Sigmoid colon (tissue), 7 donors: ENCODE measurements around the gene MRTFB. TPM values are rescaled to one million over a fixed set of nuclear protein-coding genes. Genes with fewer than 3 reads are reported as not detected.

Experiments used
- DNase-seq: peaks from one replicate; pipeline ENCODE4 v3.0.0-alpha.2; 2019
- H3K27ac ChIP-seq, 4 donors: fragments of 200-600 bp; sonication (generic); one replicate each; pipeline ENCODE4 v1.5.1; 2016 to 2019; ENCODE audit warnings: mild to moderate bottlenecking in 1 of 4
- H3K27me3 ChIP-seq, 3 donors: fragments of 200-600 bp; sonication (generic); one replicate each; pipeline ENCODE4 v1.5.1; 2019; ENCODE audit warnings: mild to moderate bottlenecking in 1 of 3
- H3K36me3 ChIP-seq, 4 donors: fragments of 200-600 bp; sonication (generic); one replicate each; pipeline ENCODE4 v1.5.1; 2016 to 2019
- H3K4me1 ChIP-seq, 4 donors: fragments of 200-600 bp; sonication (generic); one replicate each; pipeline ENCODE4 v1.5.1; 2017 to 2019
- H3K4me3 ChIP-seq, 4 donors: fragments of 200-600 bp; sonication (generic); one replicate each; pipeline ENCODE4 v1.5.1; 2017 to 2019; ENCODE audit warnings: mild to moderate bottlenecking in 2 of 4, moderate library complexity in 1 of 4
- H3K9me3 ChIP-seq, 4 donors: fragments of 200-600 bp in 3 of 4; sonication (generic) in 3 of 4; one replicate each; pipeline versions ENCODE4 v1.5.1 to v1.6.1; 2013 to 2019
- EP300 ChIP-seq, 4 donors: sonication (generic); formaldehyde crosslinking; IDR thresholded peaks; one replicate each; pipeline ENCODE4 v1.6.1; 2017; ENCODE audit warnings: antibody characterized with exemption in 4 of 4
- POLR2A ChIP-seq, 2 donors: fragments of 450-650 bp; IDR thresholded peaks; one replicate each; pipeline ENCODE4 v1.6.1; 2016; ENCODE audit warnings: antibody characterized with exemption in 2 of 2, mild to moderate bottlenecking in 2 of 2, moderate library complexity in 2 of 2
- POLR2AphosphoS5 ChIP-seq, 4 donors: sonication (generic); formaldehyde crosslinking; IDR thresholded peaks; one replicate each; pipeline ENCODE4 v1.6.1; 2017; ENCODE audit warnings: antibody characterized with exemption in 4 of 4
- WGBS, 2 donors: extraction: QIAGEN DNeasy Blood & Tissue Kit; methylation state at CpG; one replicate each; pipeline ENCODE4 v1.1.7; 2013; 5-methylcytosine and 5-hydroxymethylcytosine counted together
- intact Hi-C: fragments of 100-400 bp; cut with DNase I; formaldehyde crosslinking; loops from one replicate; pipeline ENCODE4 v1.15.1; 2023
- polyA plus RNA-seq, 3 donors: library from polyadenylated mRNA; stranded (reverse); fragments of 200-250 nt; gene quantifications; one replicate each; pipeline ENCODE4 v1.2.3, GENCODE V29; 2013
- total RNA-seq, 4 donors: library from RNA; depleted of rRNA; stranded (reverse); fragments of >200 nt; gene quantifications; one replicate each; pipeline ENCODE4 v1.1.0, GENCODE V29; 2016
- TF ChIP-seq, protein P1 (sequence below), 4 experiments: fragments of 450-650 bp in 3 of 4; fragments of 200-600 bp in 1 of 4; IDR thresholded peaks; one replicate each; pipeline ENCODE4 v1.5.1; 2016 to 2019; ENCODE audit warnings: antibody characterized with exemption in 4 of 4, mild to moderate bottlenecking in 3 of 4, moderate library complexity in 2 of 4
- donor health status: healthy with polysubstance abuse.
- donor health status: Bipolar disorder and iron deficiency.
- donor health status: healthy.

The MRTFB gene
- total and polyA plus RNA-seq, 7 donors: 4.6 to 44.6 (median 23.2) TPM

DNA sequence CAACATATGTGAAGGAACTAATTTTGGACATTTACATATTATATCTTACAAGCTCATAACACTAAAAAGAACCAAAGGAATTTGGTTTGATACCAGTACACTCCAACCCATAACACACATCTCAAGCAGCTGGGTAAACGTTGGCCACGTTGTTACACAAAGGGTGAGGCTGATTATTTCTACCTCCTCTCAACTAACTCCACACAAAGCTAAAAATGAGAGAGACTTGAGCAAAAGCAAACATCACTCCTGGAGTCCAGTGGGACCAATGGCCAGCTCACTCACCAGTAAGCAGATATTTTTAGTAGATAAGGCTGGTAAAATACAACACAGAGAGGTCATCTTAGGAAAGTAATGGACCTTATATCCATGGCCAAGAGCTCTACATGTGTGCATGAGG is 207.6 kb downstream of the MRTFB start:
- no peak for DNase-seq
- TF ChIP-seq EP300 (IDR thresholded peaks at IDR 0.05): no peak
- TF ChIP-seq, protein P1, sequence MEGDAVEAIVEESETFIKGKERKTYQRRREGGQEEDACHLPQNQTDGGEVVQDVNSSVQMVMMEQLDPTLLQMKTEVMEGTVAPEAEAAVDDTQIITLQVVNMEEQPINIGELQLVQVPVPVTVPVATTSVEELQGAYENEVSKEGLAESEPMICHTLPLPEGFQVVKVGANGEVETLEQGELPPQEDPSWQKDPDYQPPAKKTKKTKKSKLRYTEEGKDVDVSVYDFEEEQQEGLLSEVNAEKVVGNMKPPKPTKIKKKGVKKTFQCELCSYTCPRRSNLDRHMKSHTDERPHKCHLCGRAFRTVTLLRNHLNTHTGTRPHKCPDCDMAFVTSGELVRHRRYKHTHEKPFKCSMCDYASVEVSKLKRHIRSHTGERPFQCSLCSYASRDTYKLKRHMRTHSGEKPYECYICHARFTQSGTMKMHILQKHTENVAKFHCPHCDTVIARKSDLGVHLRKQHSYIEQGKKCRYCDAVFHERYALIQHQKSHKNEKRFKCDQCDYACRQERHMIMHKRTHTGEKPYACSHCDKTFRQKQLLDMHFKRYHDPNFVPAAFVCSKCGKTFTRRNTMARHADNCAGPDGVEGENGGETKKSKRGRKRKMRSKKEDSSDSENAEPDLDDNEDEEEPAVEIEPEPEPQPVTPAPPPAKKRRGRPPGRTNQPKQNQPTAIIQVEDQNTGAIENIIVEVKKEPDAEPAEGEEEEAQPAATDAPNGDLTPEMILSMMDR (IDR thresholded peaks at IDR 0.05): no peak

GRCh38 chr16:14280541-14280940 is 209.4 kb downstream of the MRTFB start:
- no peak overlapping the region for H3K27ac ChIP-seq
- H3K36me3 ChIP-seq: no peaks in the 10 kb centered on the region
- 94 to 97% methylated on average over 2 of the region's 2 CpGs for WGBS, 2 donors
- no peaks in the 10 kb centered on the region for H3K27me3 ChIP-seq
- H3K4me1 ChIP-seq: peaks cover 0 to 8% (median 3%) of the 10 kb centered on the region in 4 donors
- H3K9me3 ChIP-seq: no peaks in the 10 kb centered on the region
- intact Hi-C loops: loop anchor here (10.0 kb wide), 1 partner anchor 354 kb away; the partner anchor contains the start of genes BFAR and PARN
- TF ChIP-seq POLR2AphosphoS5 (IDR thresholded peaks at IDR 0.05) (no peak), POLR2A (IDR thresholded peaks at IDR 0.05) (no peak)
- DNase-seq: no peak
- no peak overlapping the region for H3K4me3 ChIP-seq

More for the DNA sequence above, 207.6 kb downstream of the MRTFB start:
- WGBS, 2 donors: 17 to 57% methylated on average over 2 of the region's 2 CpGs
- no peaks in the 10 kb centered on the region for H3K27me3 ChIP-seq
- no peak overlapping the region for H3K27ac ChIP-seq
- H3K4me1 ChIP-seq: no peaks in the 10 kb centered on the region
- H3K4me3 ChIP-seq: no peak overlapping the region
- intact Hi-C loops: no loop called here
- no peaks in the 10 kb centered on the region for H3K9me3 ChIP-seq
- no peaks in the 10 kb centered on the region for H3K36me3 ChIP-seq

DNA sequence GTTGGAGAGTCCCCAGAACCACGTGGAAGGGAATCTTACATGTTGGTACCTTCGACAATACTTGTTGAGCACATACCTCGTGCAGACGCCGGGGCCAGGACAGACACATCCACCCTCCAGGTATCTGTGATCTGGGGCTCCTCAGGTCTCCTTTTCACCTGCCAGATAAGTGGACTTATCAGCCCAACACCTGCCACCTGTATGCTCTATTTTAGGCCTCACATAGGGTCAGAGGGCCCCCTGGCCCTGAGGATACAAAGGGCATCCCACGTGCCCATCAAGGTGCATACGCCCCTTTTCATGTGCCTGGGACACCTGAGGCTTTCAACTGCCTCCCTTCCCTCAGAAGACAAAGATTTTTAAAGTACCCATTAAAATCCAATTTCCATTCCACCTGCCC is 212.7 kb downstream of the MRTFB start:
- no peaks in the 10 kb centered on the region for H3K36me3 ChIP-seq
- peaks cover 4 to 19% (median 13%) of the 10 kb centered on the region in 4 donors for H3K4me1 ChIP-seq
- TF ChIP-seq, protein P1 (IDR thresholded peaks at IDR 0.05): no peak
- no peak for TF ChIP-seq EP300 (IDR thresholded peaks at IDR 0.05)
- TF ChIP-seq POLR2A (IDR thresholded peaks at IDR 0.05): no peak
- TF ChIP-seq POLR2AphosphoS5 (IDR thresholded peaks at IDR 0.05): no peak
- no peak for DNase-seq
- no peaks in the 10 kb centered on the region for H3K9me3 ChIP-seq
- H3K27ac ChIP-seq: no peak overlapping the region
- H3K27me3 ChIP-seq: no peaks in the 10 kb centered on the region
- intact Hi-C loops: loop anchor here (2.0 to 10.0 kb wide), 2 partner anchors 19 to 351 kb away; partner anchors contain the start of genes BFAR and PARN
- 84 to 86% methylated on average over 7 of the region's 7 CpGs for WGBS, 2 donors
- no peak overlapping the region for H3K4me3 ChIP-seq

DNA sequence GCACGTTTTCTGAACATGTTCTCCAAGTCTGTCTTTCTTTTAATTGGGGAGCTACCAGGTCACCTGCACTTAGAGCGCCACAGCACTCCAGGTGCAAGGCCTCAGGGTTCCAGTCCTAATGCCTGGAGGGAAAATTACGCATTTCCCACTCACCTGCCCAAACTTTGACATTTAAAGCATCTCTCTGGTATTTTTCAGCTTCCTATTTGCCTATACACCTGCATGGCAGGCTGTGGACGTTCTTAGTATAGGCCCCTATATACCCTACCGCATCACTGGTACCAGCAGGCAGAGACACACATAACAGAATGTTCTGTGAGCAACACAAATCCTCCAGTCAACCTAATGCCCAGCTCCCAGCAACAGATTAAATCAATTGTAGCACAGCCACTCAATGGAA is 213.3 kb downstream of the MRTFB start:
- intact Hi-C loops: loop anchor here (2.0 to 10.0 kb wide), 2 partner anchors 18 to 350 kb away; partner anchors contain the start of genes BFAR and PARN
- Histone ChIP-seq H3K27ac (peak overlapping the region in 1 of 4 donors; percentile 93), H3K36me3 (no peaks in the 10 kb centered on the region), H3K27me3 (no peaks in the 10 kb centered on the region), H3K4me3 (no peak overlapping the region), H3K4me1 (peaks cover 4 to 19% (median 13%) of the 10 kb centered on the region in 4 donors), H3K9me3 (peaks cover 0 to 4% (median 0%) of the 10 kb centered on the region in 4 donors)
- no peak for TF ChIP-seq EP300 (IDR thresholded peaks at IDR 0.05)
- TF ChIP-seq POLR2AphosphoS5 (IDR thresholded peaks at IDR 0.05): no peak
- TF ChIP-seq, protein P1 (IDR thresholded peaks at IDR 0.05): no peak
- no peak for TF ChIP-seq POLR2A (IDR thresholded peaks at IDR 0.05)
- no peak for DNase-seq
- 64 to 83% methylated on average over 5 of the region's 5 CpGs for WGBS, 2 donors

- WGBS, 2 donors: 0 to 1% methylated on average over 23 of the region's 23 CpGs
- H3K9me3 ChIP-seq: peaks cover 0 to 9% (median 2%) of the 10 kb centered on the region in 4 donors
- DNase-seq: peak; percentile 86
- H3K4me3 ChIP-seq: peak overlapping the region; percentile 66 to 83 (median 82)
- peaks cover 4 to 19% (median 13%) of the 10 kb centered on the region in 4 donors for H3K4me1 ChIP-seq
- intact Hi-C loops: loop anchor here (1.0 to 10.0 kb wide), 4 partner anchors 18 to 366 kb away; partner anchors contain the start of genes BFAR and PARN
- no peak for TF ChIP-seq POLR2A (IDR thresholded peaks at IDR 0.05)
- no peak for TF ChIP-seq EP300 (IDR thresholded peaks at IDR 0.05)
- no peak for TF ChIP-seq POLR2AphosphoS5 (IDR thresholded peaks at IDR 0.05)
- TF ChIP-seq, protein P1 (IDR thresholded peaks at IDR 0.05): peak in 1 of 4 experiments; percentile 24
- no peaks in the 10 kb centered on the region for H3K36me3 ChIP-seq
- H3K27ac ChIP-seq: peak overlapping the region; percentile 83 to 93 (median 88)
- no peaks in the 10 kb centered on the region for H3K27me3 ChIP-seq
These were observed 213.9 kb downstream of the MRTFB start for GRCh38 chr16:14284930-14285512.
